Adrenal gland (tissue), 5 donors: ENCODE results near the gene COQ10B.

Source experiments
- CTCF ChIP-seq, 6 experiments: fragments of 450-650 bp in 4 of 6; fragments of 200-600 bp in 2 of 6; sonication (generic) in 1 of 6; IDR thresholded peaks; 1 replicate in 5 of 6; 2 replicates in 1 of 6; pipeline versions ENCODE4 v1.5.1 to v1.8.0; 2016 to 2021; ENCODE audit warnings: antibody characterized with exemption in 6 of 6, mild to moderate bottlenecking in 2 of 6, moderate library complexity in 1 of 6
- POLR2A ChIP-seq, 2 donors: fragments of 450-650 bp; IDR thresholded peaks; one replicate each; pipeline ENCODE4 v1.6.1; 2017; ENCODE audit warnings: antibody characterized with exemption in 2 of 2, mild to moderate bottlenecking in 2 of 2, moderate library complexity in 1 of 2
- donor health status: DM: no; HTN: no; CAD: no.

GRCh38 chr2:197461057-197461456, 7.7 kb downstream of the COQ10B start:
- TF ChIP-seq POLR2A (IDR thresholded peaks at IDR 0.05): no peak
- TF ChIP-seq CTCF (IDR thresholded peaks at IDR 0.05): no peak
